HCT116 (cell line): ENCODE measurements around the gene PARD6G. TPM values are rescaled to one million over a fixed set of nuclear protein-coding genes. Genes with fewer than 3 reads are reported as not detected.

Source experiments
- ATAC-seq: fragments of 200-7000 bp; cut with Tn5 transposase; 2 replicates; pipeline ENCODE4 v1.9.1; 2020; ENCODE audit warnings: mild to moderate bottlenecking, moderate library complexity
- BruUV-seq: library from RNA; stranded (reverse); fragments of 400-500 nt; replicated peaks from 2 replicates; lab custom pipeline; 2021; lab: Mats Ljungman, UMichigan
- CTCF ChIA-PET: fragments of 300-600 bp; sonication (Branson Sonifier 250); formaldehyde crosslinking; loops from one replicate; lab custom pipeline; 2021; ENCODE audit warnings: antibody characterized with exemption; lab: Charles Lee
- POLR2A ChIA-PET: fragments of 300-600, 350-600 bp; sonication (Branson Sonifier 250); formaldehyde crosslinking; loops from one replicate; lab custom pipeline; 2021; ENCODE audit warnings: antibody characterized with exemption; lab: Charles Lee
- RAD21 ChIA-PET, 2 experiments: fragments of 300-600 bp; sonication (Branson Sonifier 250); formaldehyde crosslinking; loops; one replicate each; lab custom pipeline; 2023; ENCODE audit warnings: low total read pairs in 2 of 2; ENCODE audit not compliant: uncharacterized antibody in 2 of 2, unreplicated experiment in 2 of 2, low non-redundant PET in 1 of 2; lab: Charles Lee
- DNase-seq: peaks from one replicate; pipeline ENCODE4 v3.0.0-alpha.2; 2010; ENCODE audit warnings: low read depth, low spot score
- H2AFZ ChIP-seq: fragments of 200-600 bp; shearing (Covaris generic), sonication (generic); 2 replicates; pipeline ENCODE4 v1.6.1; 2017; ENCODE audit warnings: low read depth, mixed run types, mixed read lengths, antibody characterized with exemption, low read length; ENCODE audit not compliant: poor library complexity, severe bottlenecking
- H3K27ac ChIP-seq: 2 replicates; pipeline ENCODE4 v1.5.1; 2012; ENCODE audit warnings: low read depth, low read length
- H3K27me3 ChIP-seq: fragments of 200-600 bp; sonication (generic); 2 replicates; pipeline ENCODE4 v1.6.1; 2016; ENCODE audit warnings: mixed run types, low read length, mixed read lengths; ENCODE audit not compliant: insufficient read depth
- H3K36me3 ChIP-seq, 2 experiments: fragments of 200-500 bp in 1 of 2; fragments of 200-600 bp in 1 of 2; sonication (Bioruptor generic) in 1 of 2; sonication (generic) in 1 of 2; 2 replicates each; pipeline versions ENCODE4 v1.5.1 to v1.6.1; 2014 to 2016; ENCODE audit warnings: low read length in 2 of 2, inconsistent platforms in 1 of 2, mixed read lengths in 1 of 2, mixed run types in 1 of 2; ENCODE audit not compliant: insufficient read depth in 2 of 2, control insufficient read depth in 1 of 2
- H3K4me1 ChIP-seq, 2 experiments: fragments of 200-600 bp in 1 of 2; sonication (generic) in 1 of 2; 2 replicates each; pipeline versions ENCODE4 v1.5.1 to v1.6.1; 2012 to 2017; ENCODE audit warnings: low read length in 2 of 2, inconsistent platforms in 1 of 2, mild to moderate bottlenecking in 1 of 2, mixed read lengths in 1 of 2, mixed run types in 1 of 2, moderate library complexity in 1 of 2; ENCODE audit not compliant: insufficient read depth in 2 of 2, control insufficient read depth in 1 of 2
- H3K4me2 ChIP-seq: fragments of 200-600 bp; sonication (generic); 2 replicates; pipeline ENCODE4 v1.6.1; 2017; ENCODE audit warnings: mixed run types, low read length, mixed read lengths
- H3K4me3 ChIP-seq, 2 experiments: fragments of 200-600 bp in 1 of 2; sonication (generic) in 1 of 2; replicated peaks in 1 of 2; 2 replicates each; pipeline ENCODE4 v1.5.1; 2011 to 2016; ENCODE audit warnings: low read length in 2 of 2, control low read depth in 1 of 2, low read depth in 1 of 2, mild to moderate bottlenecking in 1 of 2, mixed read lengths in 1 of 2, mixed run types in 1 of 2
- H3K79me2 ChIP-seq: fragments of 200-600 bp; sonication (generic); 2 replicates; pipeline ENCODE4 v1.6.1; 2017; ENCODE audit warnings: mild to moderate bottlenecking, mixed run types, low read length, moderate library complexity, mixed read lengths; ENCODE audit not compliant: insufficient read depth
- H3K9ac ChIP-seq: fragments of 200-600 bp; sonication (generic); 2 replicates; pipeline ENCODE4 v1.6.1; 2016; ENCODE audit warnings: low read length, mixed read lengths
- H3K9me2 ChIP-seq: fragments of 200-600 bp; sonication (generic), shearing (Covaris generic); 2 replicates; pipeline ENCODE4 v1.6.1; 2017; ENCODE audit warnings: mixed run types, mild to moderate bottlenecking, moderate library complexity; ENCODE audit not compliant: insufficient read depth
- H3K9me3 ChIP-seq, 2 experiments: fragments of 200-500 bp in 1 of 2; fragments of 200-600 bp in 1 of 2; sonication (Bioruptor generic) in 1 of 2; sonication (generic) in 1 of 2; 2 replicates each; pipeline ENCODE4 v1.6.1; 2014 to 2017; ENCODE audit warnings: low read length in 2 of 2, mixed read lengths in 2 of 2, inconsistent platforms in 1 of 2, low read depth in 1 of 2, mild to moderate bottlenecking in 1 of 2, mixed run types in 1 of 2, moderate library complexity in 1 of 2; ENCODE audit not compliant: control insufficient read depth in 1 of 2, insufficient read depth in 1 of 2
- H4K20me1 ChIP-seq: fragments of 200-600 bp; sonication (generic), shearing (Covaris generic); 2 replicates; pipeline ENCODE4 v1.6.1; 2017; ENCODE audit warnings: mixed run types, mild to moderate bottlenecking, moderate library complexity; ENCODE audit not compliant: insufficient read depth
- CTCF ChIP-seq, 3 experiments: fragments of 200-600 bp in 1 of 3; sonication (generic) in 1 of 3; IDR thresholded peaks in 2 of 3; conservative IDR thresholded peaks in 1 of 3; 2 replicates each; pipeline ENCODE4 v1.5.1; 2012 to 2017; ENCODE audit warnings: low read depth in 2 of 3, low read length in 2 of 3, antibody characterized with exemption in 1 of 3, borderline replicate concordance in 1 of 3, control low read depth in 1 of 3, mild to moderate bottlenecking in 1 of 3, mixed read lengths in 1 of 3, mixed run types in 1 of 3, moderate library complexity in 1 of 3; ENCODE audit not compliant: insufficient read depth in 1 of 3
- EGR1 ChIP-seq: IDR thresholded peaks from 2 replicates; pipeline ENCODE4 v1.6.1; 2012; ENCODE audit warnings: low read depth
- POLR2AphosphoS5 ChIP-seq: IDR thresholded peaks from 2 replicates; pipeline ENCODE4 v1.6.1; 2011; ENCODE audit warnings: mild to moderate bottlenecking, low read depth, low read length, moderate library complexity
- RAD21 ChIP-seq: IDR thresholded peaks from 2 replicates; pipeline ENCODE4 v1.6.1; 2012; ENCODE audit warnings: low read depth, mild to moderate bottlenecking
- ZNF274 ChIP-seq: fragments of 200-500 bp; sonication (Bioruptor generic); IDR thresholded peaks from 2 replicates; pipeline ENCODE4 v1.6.1; 2014; ENCODE audit warnings: mild to moderate bottlenecking, low read depth, low read length, inconsistent platforms
- intact Hi-C: fragments of 100-400 bp; cut with micrococcal nuclease; formaldehyde crosslinking; loops from 2 replicates; pipeline ENCODE4 v1.10.0; 2022
- total RNA-seq: library from RNA; stranded (reverse); gene quantifications from one replicate; pipeline ENCODE4 v1.2.1, GENCODE V29; 2021; ENCODE audit not compliant: unreplicated experiment

PARD6G gene
- total RNA-seq, 1 experiment from 2014 or later = 12.8 TPM

GRCh38 chr18:80171054-80171872 lies 76.1 kb downstream of the PARD6G start:
- ATAC-seq = peak; percentile 89
- no peaks in the 10 kb centered on the region for H3K36me3 ChIP-seq
- peak overlapping the region; percentile 27; the same call in 1 of the 2 replicates for H3K4me2 ChIP-seq
- H3K9ac ChIP-seq = no peak overlapping the region
- no TSS peak for BruUV-seq
- ChIA-PET RAD21 (no interaction called here), CTCF (interaction anchor here (1.0 kb wide), 1 partner anchor 88 kb away, joined by 3 read pairs; no protein-coding TSS in a partner anchor), POLR2A (no interaction called here)
- no peaks in the 10 kb centered on the region for H4K20me1 ChIP-seq
- intact Hi-C loops = no loop called here
- H3K79me2 ChIP-seq = no peaks in the 10 kb centered on the region
- H2AFZ ChIP-seq = no peak overlapping the region
- no peaks in the 10 kb centered on the region for H3K9me2 ChIP-seq
- DNase-seq = no peak
- TF ChIP-seq POLR2AphosphoS5 (no peak), EGR1 (no peak), CTCF (IDR thresholded peaks at IDR 0.05 in 2 of 3, conservative IDR thresholded peaks at IDR 0.05 in 1 of 3; ENCODE audit: borderline replicate concordance in 1 of 3, insufficient read depth in 1 of 3, low read depth in 2 of 3, low read length in 2 of 3) (peak; percentile 72 to 96 (median 94)), RAD21 (peak; percentile 81)
- no peak overlapping the region for H3K4me3 ChIP-seq
- no peaks in the 10 kb centered on the region for H3K4me1 ChIP-seq
- H3K9me3 ChIP-seq = no peaks in the 10 kb centered on the region
- no peaks in the 10 kb centered on the region for H3K27me3 ChIP-seq
- no peak overlapping the region for H3K27ac ChIP-seq

- no peak for DNase-seq
- no peak; the same call in 1 of the 2 replicates for ATAC-seq
- POLR2A ChIA-PET = no interaction called here
Observed at GRCh38 chr18:80170395-80171053, 76.8 kb downstream of the PARD6G start.

More at GRCh38 chr18:80170395-80171053, 76.8 kb downstream of the PARD6G start:
- Histone ChIP-seq H3K9ac (no peak overlapping the region), H3K4me1 (no peaks in the 10 kb centered on the region), H4K20me1 (no peaks in the 10 kb centered on the region), H3K79me2 (no peaks in the 10 kb centered on the region), H3K27ac (no peak overlapping the region), H3K4me2 (no peak overlapping the region), H3K9me3 (no peaks in the 10 kb centered on the region), H3K36me3 (no peaks in the 10 kb centered on the region), H3K4me3 (no peak overlapping the region), H2AFZ (no peak overlapping the region), H3K27me3 (no peaks in the 10 kb centered on the region), H3K9me2 (no peaks in the 10 kb centered on the region)
- intact Hi-C loops = no loop called here
- CTCF ChIA-PET = interaction anchor here (1.0 kb wide), 1 partner anchor 89 kb away, joined by 3 read pairs; no protein-coding TSS in a partner anchor
- 0 out of 6 replicates have a peak, but pooled peaks of 1 of the 3 experiments have one; percentile 8 for TF ChIP-seq CTCF (IDR thresholded peaks at IDR 0.05 in 2 of 3, conservative IDR thresholded peaks at IDR 0.05 in 1 of 3; ENCODE audit: borderline replicate concordance in 1 of 3, insufficient read depth in 1 of 3, low read depth in 2 of 3, low read length in 2 of 3)
- no peak for TF ChIP-seq ZNF274
- RAD21 ChIA-PET = no interaction called here
- BruUV-seq = no TSS peak
